Superior temporal gyrus (tissue), 1 donor: ENCODE results near the gene SOX15.
A peak's percentile ranks its signal among the peaks of the same experiment; 100 is the strongest.
"Not testable (repeated sequence)": the region's sequence is repeated elsewhere in the genome, so short reads cannot be mapped to it uniquely, and the experiment has no call there.

Experiments used
- DNase-seq: peaks from one replicate; pipeline ENCODE4 v3.0.0-alpha.2; 2016; ENCODE audit errors: extremely low spot score

Gene SOX15

GRCh38 chr17:7610641-7611040 lies 20.7 kb upstream of the SOX15 start:
- no peak for DNase-seq

GRCh38 chr17:7606280-7606679 lies 16.4 kb upstream of the SOX15 start:
- DNase-seq = no peak

GRCh38 chr17:7597561-7597960 lies 7.7 kb upstream of the SOX15 start:
- DNase-seq = not testable (repeated sequence)

GRCh38 chr17:7593296-7593695 lies 3.4 kb upstream of the SOX15 start:
- DNase-seq = no peak

GRCh38 chr17:7592422-7593021 lies 2.6 kb upstream of the SOX15 start:
- DNase-seq = no peak

- no peak for DNase-seq
Measured at GRCh38 chr17:7591596-7591995, 1.7 kb upstream of the SOX15 start.

GRCh38 chr17:7590743-7591142 lies 849 bp upstream of the SOX15 start:
- DNase-seq = no peak

- DNase-seq = peak; percentile 91
Measured at GRCh38 chr17:7589204-7589868, 558 bp downstream of the SOX15 start.

- DNase-seq = no peak
Measured at GRCh38 chr17:7588553-7589203, 1.2 kb downstream of the SOX15 start.

- DNase-seq = no peak
Measured at GRCh38 chr17:7587420-7588151, 2.3 kb downstream of the SOX15 start.

- DNase-seq = no peak
Measured at GRCh38 chr17:7586673-7587419, 3.0 kb downstream of the SOX15 start.

- peak; percentile 99 for DNase-seq
Measured at GRCh38 chr17:7583253-7584109, 6.4 kb downstream of the SOX15 start, which contains the start of gene MPDU1. Gene MPDU1, plus strand, starts transcription at chr17:7583852. Its CDS starts 11 bp downstream, at chr17:7583863.

GRCh38 chr17:7582396-7583252 lies 7.3 kb downstream of the SOX15 start:
- no peak for DNase-seq

- DNase-seq = no peak
Measured at GRCh38 chr17:7580604-7581575, 9.0 kb downstream of the SOX15 start.

GRCh38 chr17:7579834-7580603 lies 9.9 kb downstream of the SOX15 start:
- DNase-seq = no peak

- DNase-seq = peak; percentile 37
Measured at GRCh38 chr17:7579001-7579833, 10.7 kb downstream of the SOX15 start, which contains the start of gene CD68. Gene CD68, plus strand, starts transcription at chr17:7579638. Its CDS starts 40 bp downstream, at chr17:7579678.
